ENCODE measurements around the gene KRT6B. TPM values are rescaled to one million over a fixed set of nuclear protein-coding genes. Genes with fewer than 3 reads are reported as not detected.

The KRT6B gene
- total RNA-seq, 4 donors from 2014 or later = not detected

DNA sequence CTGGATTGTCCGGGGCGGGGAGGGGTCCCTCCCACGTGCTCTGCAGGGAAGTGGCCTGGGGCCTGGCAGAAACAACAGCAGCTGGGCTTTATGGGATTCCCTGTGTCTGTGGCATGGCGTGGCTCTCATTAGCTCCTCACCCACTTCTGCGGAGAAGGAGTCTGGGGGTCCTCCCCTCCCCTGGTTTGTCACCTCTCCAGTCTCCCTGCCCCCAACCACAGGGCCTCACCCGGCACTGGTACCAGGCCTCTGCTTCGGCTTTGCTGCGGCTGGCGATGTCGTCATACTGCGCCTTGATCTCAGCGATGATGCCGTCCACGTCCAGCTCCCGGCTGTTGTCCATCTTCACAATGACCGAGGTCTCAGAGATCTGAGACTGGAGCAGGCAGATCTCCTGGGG, 52.2 kb downstream of the KRT6B start:
- no peaks in the 10 kb centered on the region for H3K36me3 ChIP-seq
- H3K27me3 ChIP-seq = no peaks in the 10 kb centered on the region
- no peak overlapping the region for H3K4me3 ChIP-seq
- H3K9me3 ChIP-seq = no peaks in the 10 kb centered on the region
- no peak for DNase-seq
- H3K27ac ChIP-seq = no peak overlapping the region
- TF ChIP-seq POLR2A (IDR thresholded peaks at IDR 0.05) = no peak
- TF ChIP-seq, protein P1, sequence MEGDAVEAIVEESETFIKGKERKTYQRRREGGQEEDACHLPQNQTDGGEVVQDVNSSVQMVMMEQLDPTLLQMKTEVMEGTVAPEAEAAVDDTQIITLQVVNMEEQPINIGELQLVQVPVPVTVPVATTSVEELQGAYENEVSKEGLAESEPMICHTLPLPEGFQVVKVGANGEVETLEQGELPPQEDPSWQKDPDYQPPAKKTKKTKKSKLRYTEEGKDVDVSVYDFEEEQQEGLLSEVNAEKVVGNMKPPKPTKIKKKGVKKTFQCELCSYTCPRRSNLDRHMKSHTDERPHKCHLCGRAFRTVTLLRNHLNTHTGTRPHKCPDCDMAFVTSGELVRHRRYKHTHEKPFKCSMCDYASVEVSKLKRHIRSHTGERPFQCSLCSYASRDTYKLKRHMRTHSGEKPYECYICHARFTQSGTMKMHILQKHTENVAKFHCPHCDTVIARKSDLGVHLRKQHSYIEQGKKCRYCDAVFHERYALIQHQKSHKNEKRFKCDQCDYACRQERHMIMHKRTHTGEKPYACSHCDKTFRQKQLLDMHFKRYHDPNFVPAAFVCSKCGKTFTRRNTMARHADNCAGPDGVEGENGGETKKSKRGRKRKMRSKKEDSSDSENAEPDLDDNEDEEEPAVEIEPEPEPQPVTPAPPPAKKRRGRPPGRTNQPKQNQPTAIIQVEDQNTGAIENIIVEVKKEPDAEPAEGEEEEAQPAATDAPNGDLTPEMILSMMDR (IDR thresholded peaks at IDR 0.05) = no peak
- no peaks in the 10 kb centered on the region for H3K4me1 ChIP-seq

DNA sequence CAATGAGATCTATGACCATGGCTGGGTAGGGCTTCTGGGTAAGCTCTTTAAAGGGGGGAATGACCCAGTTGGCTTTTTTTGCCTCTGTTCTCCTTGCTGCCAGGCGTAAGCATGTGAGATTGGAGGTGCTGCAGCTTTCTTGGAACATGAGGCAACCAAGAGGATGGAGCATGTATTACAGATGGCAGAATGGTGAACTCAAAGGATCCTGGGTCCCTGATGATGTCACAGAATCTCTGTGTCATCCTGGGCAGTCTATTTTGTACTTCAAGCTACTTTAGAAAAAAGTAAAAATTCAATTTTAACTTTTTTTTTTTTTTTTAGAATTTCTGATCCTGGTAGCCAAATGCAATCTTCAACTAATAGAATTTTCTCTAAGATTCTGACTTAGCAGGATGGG, 53.8 kb downstream of the KRT6B start:
- H3K36me3 ChIP-seq = no peaks in the 10 kb centered on the region
- H3K9me3 ChIP-seq = no peaks in the 10 kb centered on the region
- H3K27me3 ChIP-seq = no peaks in the 10 kb centered on the region
- no peak overlapping the region for H3K4me3 ChIP-seq
- DNase-seq = no peak
- no peak overlapping the region for H3K27ac ChIP-seq
- TF ChIP-seq POLR2A (IDR thresholded peaks at IDR 0.05) = no peak
- TF ChIP-seq, protein P1 (IDR thresholded peaks at IDR 0.05) = no peak
- no peaks in the 10 kb centered on the region for H3K4me1 ChIP-seq

DNA sequence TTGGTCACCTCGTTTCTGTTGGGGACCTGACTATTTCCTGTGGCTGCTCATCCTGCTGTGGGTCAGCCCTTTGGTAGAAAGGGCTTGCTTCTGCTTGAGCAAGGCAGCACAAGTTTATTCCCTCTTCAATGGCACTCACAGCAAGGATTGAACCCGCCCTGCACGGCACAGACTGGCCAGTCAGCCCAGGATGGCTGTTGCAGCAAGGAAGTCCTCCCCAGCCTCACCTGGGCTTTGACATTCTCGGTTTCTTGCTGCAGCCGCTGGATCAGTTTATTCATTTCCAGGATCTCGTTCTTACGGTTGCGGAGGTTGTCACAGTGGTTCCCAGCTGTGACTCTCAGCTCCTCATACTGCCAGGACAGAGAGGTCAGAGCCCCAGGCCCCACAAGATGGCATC, 55.3 kb downstream of the KRT6B start:
- peak in 1 of 3 donors; percentile 23 for DNase-seq
- no peak for TF ChIP-seq POLR2A (IDR thresholded peaks at IDR 0.05)
- TF ChIP-seq, protein P1 (IDR thresholded peaks at IDR 0.05) = no peak
- no peak overlapping the region for H3K27ac ChIP-seq
- H3K4me3 ChIP-seq = no peak overlapping the region
- H3K4me1 ChIP-seq = no peaks in the 10 kb centered on the region
- H3K27me3 ChIP-seq = no peaks in the 10 kb centered on the region
- H3K36me3 ChIP-seq = no peaks in the 10 kb centered on the region
- no peaks in the 10 kb centered on the region for H3K9me3 ChIP-seq

Other genes with a start within 250 kb of the KRT6B start
- gene KRT7, start 218.9 kb downstream of the KRT6B start, total RNA-seq = 1 to 10 TPM in 1 of 4 donors, under 1 TPM in 1, not detected in 2; 0.67 to 1.2 TPM
- not detected for gene KRT86, start 177.5 kb downstream of the KRT6B start, total RNA-seq
- not detected for gene KRT81, start 160.6 kb downstream of the KRT6B start, total RNA-seq
- not detected for gene KRT83, start 130.7 kb downstream of the KRT6B start, total RNA-seq
- not detected for gene KRT85, start 84.7 kb downstream of the KRT6B start, total RNA-seq
- not detected for gene KRT84, start 66.5 kb downstream of the KRT6B start, total RNA-seq
- gene KRT82, start 45.8 kb downstream of the KRT6B start, total RNA-seq = not detected
- gene KRT75, start 17.8 kb downstream of the KRT6B start, total RNA-seq = not detected
- under 1 TPM in 1 of 4 donors, not detected in 3; 0.67 TPM for gene KRT6C, start 21.7 kb upstream of the KRT6B start, total RNA-seq
- gene KRT6A, start 41.1 kb upstream of the KRT6B start, total RNA-seq = 1 to 10 TPM in 2 of 4 donors, not detected in 2; 1.7 to 2.3 TPM
- gene KRT5, start 68.2 kb upstream of the KRT6B start, total RNA-seq = 1 to 10 TPM in 2 of 4 donors, under 1 TPM in 1, not detected in 1; 0.94 to 9.9 (median 5.9) TPM
- gene KRT71, start 101.0 kb upstream of the KRT6B start, total RNA-seq = not detected
- gene KRT74, start 121.7 kb upstream of the KRT6B start, total RNA-seq = not detected
- 1 to 10 TPM in 3 of 4 donors, not detected in 1; 1.1 to 4.5 (median 2.3) TPM for gene KRT72, start 149.3 kb upstream of the KRT6B start, total RNA-seq
- gene KRT73, start 166.4 kb upstream of the KRT6B start, total RNA-seq = 1 to 10 TPM in 1 of 4 donors, under 1 TPM in 1, not detected in 2; 0.40 to 1.2 TPM
- gene KRT2, start 200.1 kb upstream of the KRT6B start, total RNA-seq = 1 to 10 TPM in 1 of 4 donors, under 1 TPM in 1, not detected in 2; 0.47 to 2.5 TPM
- gene KRT1, start 228.3 kb upstream of the KRT6B start, total RNA-seq = 1 to 10 TPM in 1 of 4 donors, under 1 TPM in 2, not detected in 1; 0.76 to 1.7 (median 0.94) TPM

Measured in Peyer's patch (tissue), 4 donors.